Measurements from ENCODE around the gene ACE. TPM values are rescaled to one million over a fixed set of nuclear protein-coding genes. Genes with fewer than 3 reads are reported as not detected.

Gene ACE
- total RNA-seq, 2 donors from 2014 or later = 11.6 to 21.5 TPM

DNA sequence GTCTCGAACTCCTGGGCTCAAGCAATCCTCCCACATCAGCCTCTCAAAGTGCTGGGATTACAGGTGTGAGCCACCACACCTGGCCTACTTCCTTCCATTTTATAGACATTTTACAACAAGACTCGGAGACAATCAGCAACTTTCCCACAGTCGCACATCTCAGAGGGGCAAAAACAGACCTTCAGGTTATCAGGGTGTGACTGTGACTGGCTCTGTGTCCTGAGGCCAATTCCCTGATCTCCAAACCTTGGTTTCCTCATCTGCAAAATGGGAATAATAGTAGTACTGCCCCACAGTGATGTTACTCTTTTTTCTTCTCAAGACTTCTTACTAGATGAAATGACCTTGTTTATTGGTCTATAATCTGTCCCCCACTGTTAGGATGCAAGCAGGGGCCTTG, 35.5 kb downstream of the ACE start:
- H3K27me3 Mint-ChIP-seq = peaks cover 40% of the 10 kb centered on the region
- H3K9me3 ChIP-seq (ENCODE audit: control insufficient read depth, low read length, poor library complexity, severe bottlenecking) = no peaks in the 10 kb centered on the region
- DNase-seq (no peak), ATAC-seq (no peak)
- no peak overlapping the region for H3K4me3 Mint-ChIP-seq
- peaks cover 2% of the 10 kb centered on the region for H3K36me3 Mint-ChIP-seq (ENCODE audit: low read depth)
- H3K27ac Mint-ChIP-seq = no peak overlapping the region
- no peaks in the 10 kb centered on the region for H3K4me1 Mint-ChIP-seq

- no peak for ATAC-seq
- Mint-ChIP-seq H3K4me3 (no peak overlapping the region), H3K36me3 (ENCODE audit: low read depth) (peaks cover 2% of the 10 kb centered on the region), H3K27ac (no peak overlapping the region), H3K27me3 (peaks cover 39% of the 10 kb centered on the region), H3K4me1 (no peaks in the 10 kb centered on the region)
- no peak for DNase-seq
- no peaks in the 10 kb centered on the region for H3K9me3 ChIP-seq (ENCODE audit: control insufficient read depth, low read length, poor library complexity, severe bottlenecking)
Observed at GRCh38 chr17:63512896-63513644, 36.2 kb downstream of the ACE start.

DNA sequence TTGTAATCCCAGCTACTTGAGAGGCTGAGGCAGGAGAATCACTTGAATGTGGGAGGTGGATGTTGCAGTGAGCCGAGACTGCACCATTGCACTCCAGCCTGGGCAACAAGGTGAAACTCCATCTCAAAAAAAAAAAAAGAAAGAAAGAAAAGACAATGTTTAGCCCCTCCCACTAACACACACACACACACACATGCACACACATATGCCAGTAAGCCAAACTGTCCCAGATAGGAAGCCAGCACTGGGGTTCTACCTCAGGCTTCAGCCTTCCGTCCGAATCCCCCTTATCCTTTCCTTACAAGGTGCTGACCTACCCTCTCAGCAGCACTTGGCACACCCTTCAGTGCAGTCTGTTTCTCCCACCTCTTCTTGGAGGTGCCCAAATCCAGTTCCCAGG, 37.6 kb downstream of the ACE start:
- DNase-seq = no peak

GRCh38 chr17:63514974-63515373, 38.1 kb downstream of the ACE start:
- ATAC-seq (no peak), DNase-seq (no peak)
- Mint-ChIP-seq H3K4me1 (no peaks in the 10 kb centered on the region), H3K27ac (no peak overlapping the region), H3K36me3 (ENCODE audit: low read depth) (no peaks in the 10 kb centered on the region), H3K4me3 (no peak overlapping the region), H3K27me3 (peaks cover 24% of the 10 kb centered on the region)
- H3K9me3 ChIP-seq (ENCODE audit: control insufficient read depth, low read length, poor library complexity, severe bottlenecking) = no peaks in the 10 kb centered on the region

More for the DNA sequence above, 37.6 kb downstream of the ACE start:
- Mint-ChIP-seq H3K27ac (no peak overlapping the region), H3K4me3 (no peak overlapping the region), H3K36me3 (ENCODE audit: low read depth) (no peaks in the 10 kb centered on the region), H3K27me3 (peaks cover 25% of the 10 kb centered on the region), H3K4me1 (no peaks in the 10 kb centered on the region)
- H3K9me3 ChIP-seq (ENCODE audit: control insufficient read depth, low read length, poor library complexity, severe bottlenecking) = no peaks in the 10 kb centered on the region
- ATAC-seq = no peak

DNA sequence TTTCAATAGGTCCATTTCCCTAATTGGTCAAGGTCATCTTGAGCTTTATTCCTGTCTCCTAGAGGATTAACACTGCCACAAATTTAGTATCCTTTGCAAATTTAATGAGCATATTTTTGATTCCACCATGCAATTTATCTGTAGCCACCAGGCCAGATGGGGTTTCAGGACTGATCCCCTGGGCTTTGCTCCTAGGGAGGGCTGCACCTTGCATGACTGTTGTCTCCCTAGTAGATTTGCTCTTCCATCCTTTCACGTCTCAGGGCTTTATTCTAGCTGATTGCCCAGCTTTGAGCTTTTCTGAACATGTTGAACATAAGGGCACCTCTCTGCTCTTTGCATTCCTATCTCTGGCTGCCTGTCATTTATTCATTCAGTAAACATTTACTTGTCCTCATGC, 38.6 kb downstream of the ACE start:
- no peak overlapping the region for H3K4me3 Mint-ChIP-seq
- no peak for ATAC-seq
- no peak for DNase-seq
- peaks cover 26% of the 10 kb centered on the region for H3K27me3 Mint-ChIP-seq
- no peaks in the 10 kb centered on the region for H3K36me3 Mint-ChIP-seq (ENCODE audit: low read depth)
- H3K4me1 Mint-ChIP-seq = no peaks in the 10 kb centered on the region
- no peaks in the 10 kb centered on the region for H3K9me3 ChIP-seq (ENCODE audit: control insufficient read depth, low read length, poor library complexity, severe bottlenecking)
- H3K27ac Mint-ChIP-seq = no peak overlapping the region

DNA sequence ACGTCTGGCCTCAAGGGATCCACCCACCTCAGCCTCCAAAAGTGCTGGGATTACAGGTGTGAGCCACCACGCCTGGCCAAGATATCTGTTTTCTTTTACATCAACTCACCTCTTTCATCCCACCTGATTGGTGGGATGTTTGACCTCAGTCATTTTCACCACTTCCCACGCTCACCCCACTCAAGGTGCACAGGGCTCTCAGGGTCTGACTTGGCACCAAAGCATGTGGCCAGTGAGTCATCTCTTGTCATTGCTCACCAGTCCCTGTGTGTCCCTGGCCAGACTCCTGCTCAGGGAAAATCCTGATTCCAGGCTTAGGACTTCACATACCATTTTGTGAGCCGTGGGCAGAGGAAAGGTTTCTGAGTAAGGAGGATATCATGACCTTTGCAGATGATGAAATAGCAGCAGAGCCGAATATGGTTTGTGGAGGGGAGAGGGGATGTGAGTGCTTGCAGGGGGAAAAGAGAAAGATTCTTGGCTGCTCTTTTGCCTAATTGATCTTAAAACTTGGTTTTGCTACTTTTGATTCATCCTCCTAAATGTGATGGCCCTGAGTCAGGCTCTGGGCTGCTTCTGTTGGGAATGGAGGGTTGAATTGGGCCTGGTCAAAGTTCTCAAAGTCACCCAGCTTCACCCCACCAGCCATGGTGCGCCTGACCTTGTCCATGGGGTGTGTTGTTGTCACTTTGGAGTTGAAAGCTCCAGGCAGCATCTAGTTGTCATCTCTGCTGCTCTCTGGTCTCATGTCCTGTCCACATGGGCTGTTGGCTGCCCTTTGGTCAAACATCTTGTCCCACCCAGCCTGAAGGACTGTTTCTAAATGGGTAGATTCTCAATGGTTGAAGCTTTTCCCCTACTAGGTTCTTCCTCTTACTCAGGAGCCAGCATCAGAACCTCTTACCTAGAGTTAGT, 40.3 kb downstream of the ACE start:
- H3K4me3 Mint-ChIP-seq = no peak overlapping the region
- no peaks in the 10 kb centered on the region for H3K36me3 Mint-ChIP-seq (ENCODE audit: low read depth)
- no peaks in the 10 kb centered on the region for H3K4me1 Mint-ChIP-seq
- no peak overlapping the region for H3K27ac Mint-ChIP-seq
- DNase-seq (no peak), ATAC-seq (no peak)
- H3K9me3 ChIP-seq (ENCODE audit: control insufficient read depth, low read length, poor library complexity, severe bottlenecking) = no peaks in the 10 kb centered on the region
- H3K27me3 Mint-ChIP-seq = peaks cover 37% of the 10 kb centered on the region

GRCh38 chr17:63517825-63518534, 41.1 kb downstream of the ACE start:
- ATAC-seq (no peak), DNase-seq (no peak)
- no peak overlapping the region for H3K4me3 Mint-ChIP-seq
- no peaks in the 10 kb centered on the region for H3K4me1 Mint-ChIP-seq
- no peak overlapping the region for H3K27ac Mint-ChIP-seq
- no peaks in the 10 kb centered on the region for H3K36me3 Mint-ChIP-seq (ENCODE audit: low read depth)
- H3K9me3 ChIP-seq (ENCODE audit: control insufficient read depth, low read length, poor library complexity, severe bottlenecking) = no peaks in the 10 kb centered on the region
- H3K27me3 Mint-ChIP-seq = peaks cover 37% of the 10 kb centered on the region

DNA sequence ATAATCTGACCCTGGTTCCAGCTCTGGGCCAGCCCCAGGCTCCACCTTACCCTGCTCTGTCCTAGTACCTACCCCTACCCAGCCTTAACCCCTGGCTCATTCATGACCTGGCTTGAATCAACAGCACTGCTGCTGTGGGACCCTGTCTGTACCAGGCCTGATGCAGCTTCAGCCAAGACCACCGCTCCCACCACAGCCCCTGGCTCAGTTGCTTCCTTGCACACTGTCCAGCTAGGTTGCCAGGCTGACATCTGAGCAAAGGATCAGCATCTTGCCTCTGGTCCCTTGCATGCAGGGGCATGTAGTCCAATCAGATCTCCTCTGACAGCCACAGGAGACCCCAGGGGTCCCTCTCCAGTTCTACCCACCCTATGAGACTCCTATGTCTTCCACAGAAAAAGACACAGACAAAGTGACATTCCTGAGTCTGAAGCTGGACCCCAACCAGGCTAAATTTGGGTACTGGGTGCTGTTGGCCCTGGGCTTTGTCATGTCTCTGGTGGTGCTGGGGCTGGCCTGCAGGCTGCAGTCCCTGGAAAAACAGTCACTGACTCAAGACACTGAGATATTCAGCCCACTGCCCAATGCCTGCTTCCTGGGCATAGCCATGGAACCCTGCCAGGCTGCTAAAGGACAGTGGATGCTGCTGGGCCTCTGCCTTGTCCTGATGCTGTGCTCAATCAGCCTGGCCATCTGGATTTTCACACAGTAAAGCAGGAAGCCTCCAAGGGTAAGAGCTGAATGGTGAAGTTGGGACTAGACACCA, 42.4 kb downstream of the ACE start:
- Mint-ChIP-seq H3K36me3 (ENCODE audit: low read depth) (peaks cover 2% of the 10 kb centered on the region), H3K27ac (no peak overlapping the region), H3K4me1 (peaks cover 5% of the 10 kb centered on the region), H3K27me3 (peaks cover 40% of the 10 kb centered on the region), H3K4me3 (no peak overlapping the region)
- no peaks in the 10 kb centered on the region for H3K9me3 ChIP-seq (ENCODE audit: control insufficient read depth, low read length, poor library complexity, severe bottlenecking)
- DNase-seq = no peak
- no peak for ATAC-seq

- ATAC-seq = no peak
- H3K27ac Mint-ChIP-seq = no peak overlapping the region
- peaks cover 2% of the 10 kb centered on the region for H3K36me3 Mint-ChIP-seq (ENCODE audit: low read depth)
- H3K4me1 Mint-ChIP-seq = peaks cover 5% of the 10 kb centered on the region
- H3K4me3 Mint-ChIP-seq = no peak overlapping the region
- DNase-seq = no peak
- peaks cover 46% of the 10 kb centered on the region for H3K27me3 Mint-ChIP-seq
- H3K9me3 ChIP-seq (ENCODE audit: control insufficient read depth, low read length, poor library complexity, severe bottlenecking) = no peaks in the 10 kb centered on the region
Observed at GRCh38 chr17:63519972-63520882, 43.4 kb downstream of the ACE start.

DNA sequence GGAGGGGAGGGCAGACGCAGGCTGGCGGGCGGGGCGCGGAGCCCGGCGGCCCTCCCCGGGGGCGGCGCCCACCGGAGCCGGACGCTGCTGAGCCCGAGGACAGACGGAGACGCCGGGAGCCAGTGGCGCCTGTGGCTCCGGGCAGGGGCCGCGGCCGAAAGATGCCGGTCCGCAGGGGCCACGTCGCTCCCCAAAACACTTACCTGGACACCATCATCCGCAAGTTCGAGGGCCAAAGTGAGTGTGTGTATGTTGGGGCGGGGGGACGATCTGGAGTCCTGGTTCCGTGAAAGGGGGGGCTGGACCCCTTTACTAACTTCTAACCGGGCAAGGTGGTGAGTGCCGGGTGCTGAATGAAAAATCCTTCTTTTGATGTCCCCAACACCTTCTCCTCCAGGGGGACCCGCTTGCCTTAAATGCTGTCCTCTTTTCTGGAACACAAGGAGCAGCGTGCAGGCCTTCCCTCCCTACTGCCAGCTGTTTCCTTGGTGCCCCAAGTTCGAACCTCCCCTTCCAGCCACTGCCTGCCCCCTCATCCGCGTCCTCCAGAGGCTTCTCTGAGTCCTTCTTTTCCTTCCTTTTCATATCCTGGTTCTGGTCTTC, 46.5 kb downstream of the ACE start, which contains the start of gene KCNH6:
KCNH6 (plus strand) TSS at position 106 of the 603 bp plus-strand sequence; CDS start at position 162, 56 bp downstream.
- peaks cover 7% of the 10 kb centered on the region for H3K4me1 Mint-ChIP-seq
- ATAC-seq (peak; percentile 4), DNase-seq (no peak)
- H3K27me3 Mint-ChIP-seq = peaks cover 46% of the 10 kb centered on the region
- H3K27ac Mint-ChIP-seq = no peak within 1 kb of the TSS
- peaks cover 2% of the 10 kb centered on the region for H3K36me3 Mint-ChIP-seq (ENCODE audit: low read depth)
- peak within 1 kb of the TSS; percentile 64 for H3K4me3 Mint-ChIP-seq
- no peaks in the 10 kb centered on the region for H3K9me3 ChIP-seq (ENCODE audit: control insufficient read depth, low read length, poor library complexity, severe bottlenecking)

DNA sequence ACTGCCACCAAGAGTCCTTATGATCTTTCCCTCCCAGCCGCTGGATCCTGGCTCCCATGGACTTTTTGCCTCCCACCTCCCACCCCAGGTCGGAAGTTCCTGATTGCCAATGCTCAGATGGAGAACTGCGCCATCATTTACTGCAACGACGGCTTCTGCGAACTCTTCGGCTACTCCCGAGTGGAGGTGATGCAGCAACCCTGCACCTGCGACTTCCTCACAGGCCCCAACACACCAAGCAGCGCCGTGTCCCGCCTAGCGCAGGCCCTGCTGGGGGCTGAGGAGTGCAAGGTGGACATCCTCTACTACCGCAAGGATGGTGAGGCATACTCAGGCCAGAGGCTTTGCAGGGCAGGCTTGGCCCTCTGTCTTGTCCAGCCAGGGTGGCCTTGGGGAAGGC, 47.2 kb downstream of the ACE start:
- ATAC-seq (no peak), DNase-seq (no peak)
- Mint-ChIP-seq H3K4me3 (peak overlapping the region; percentile 64), H3K27me3 (peaks cover 46% of the 10 kb centered on the region), H3K4me1 (peaks cover 7% of the 10 kb centered on the region), H3K36me3 (ENCODE audit: low read depth) (peaks cover 2% of the 10 kb centered on the region), H3K27ac (no peak overlapping the region)
- H3K9me3 ChIP-seq (ENCODE audit: control insufficient read depth, low read length, poor library complexity, severe bottlenecking) = no peaks in the 10 kb centered on the region
